OCI-LY1 (cell line): ENCODE results near the gene KCNT2.

Experiments used
- EZH2 ChIP-seq: fragments of 200-600 bp; sonication (generic), shearing (Covaris generic); IDR thresholded peaks from 2 replicates; pipeline ENCODE4 v1.8.0; 2017; ENCODE audit warnings: borderline replicate concordance, mixed run types, mild to moderate bottlenecking, antibody characterized with exemption, low read length, moderate library complexity, mixed read lengths
- TF ChIP-seq, protein P1 (sequence below): fragments of 200-600 bp; sonication (generic), shearing (Covaris generic); IDR thresholded peaks from 2 replicates; pipeline ENCODE4 v1.5.1; 2017; ENCODE audit warnings: mild to moderate bottlenecking, antibody characterized with exemption, low read length, moderate library complexity, mixed read lengths

DNA sequence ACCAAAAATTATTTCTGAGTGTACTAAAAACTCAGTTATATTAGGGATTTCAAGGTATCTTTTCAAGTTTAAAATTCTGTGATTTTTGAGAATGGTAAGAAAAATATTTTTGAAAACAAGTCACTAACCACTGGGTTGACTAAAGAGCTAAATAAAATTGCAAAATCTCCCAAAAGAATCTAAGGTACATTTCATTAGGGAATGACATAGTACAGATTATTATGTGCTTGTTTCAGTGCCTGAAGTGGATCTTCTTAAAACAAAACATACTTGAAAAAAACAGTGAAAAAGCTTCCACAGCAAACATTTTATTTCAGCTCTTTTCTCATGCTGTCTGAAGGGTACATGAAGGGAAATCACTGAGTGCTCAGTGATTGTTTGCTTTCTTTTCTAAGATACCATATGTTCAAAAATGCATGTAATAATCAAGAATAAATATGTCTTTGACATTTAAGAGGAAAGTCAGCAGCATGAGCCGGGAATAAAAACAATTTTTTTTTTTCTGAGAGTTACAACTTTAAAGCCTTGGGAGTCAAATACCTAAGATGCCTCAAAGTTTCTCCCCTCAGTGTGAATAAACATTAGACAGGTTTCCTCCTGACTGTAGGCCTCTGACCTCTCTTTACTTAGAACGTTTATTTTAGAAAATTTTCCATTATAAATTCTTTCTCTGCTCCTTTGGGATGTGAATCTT, 200.7 kb downstream of the KCNT2 start:
- TF ChIP-seq, protein P1, sequence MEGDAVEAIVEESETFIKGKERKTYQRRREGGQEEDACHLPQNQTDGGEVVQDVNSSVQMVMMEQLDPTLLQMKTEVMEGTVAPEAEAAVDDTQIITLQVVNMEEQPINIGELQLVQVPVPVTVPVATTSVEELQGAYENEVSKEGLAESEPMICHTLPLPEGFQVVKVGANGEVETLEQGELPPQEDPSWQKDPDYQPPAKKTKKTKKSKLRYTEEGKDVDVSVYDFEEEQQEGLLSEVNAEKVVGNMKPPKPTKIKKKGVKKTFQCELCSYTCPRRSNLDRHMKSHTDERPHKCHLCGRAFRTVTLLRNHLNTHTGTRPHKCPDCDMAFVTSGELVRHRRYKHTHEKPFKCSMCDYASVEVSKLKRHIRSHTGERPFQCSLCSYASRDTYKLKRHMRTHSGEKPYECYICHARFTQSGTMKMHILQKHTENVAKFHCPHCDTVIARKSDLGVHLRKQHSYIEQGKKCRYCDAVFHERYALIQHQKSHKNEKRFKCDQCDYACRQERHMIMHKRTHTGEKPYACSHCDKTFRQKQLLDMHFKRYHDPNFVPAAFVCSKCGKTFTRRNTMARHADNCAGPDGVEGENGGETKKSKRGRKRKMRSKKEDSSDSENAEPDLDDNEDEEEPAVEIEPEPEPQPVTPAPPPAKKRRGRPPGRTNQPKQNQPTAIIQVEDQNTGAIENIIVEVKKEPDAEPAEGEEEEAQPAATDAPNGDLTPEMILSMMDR = no peak
- TF ChIP-seq EZH2 = no peak
